Activated CD8-positive, alpha-beta memory T cell treated with anti-CD3 and anti-CD28 coated beads, Interleukin-2, amount 50 U/mL, for 4 hours (primary cell): ENCODE results near the gene ADH7.
"Not testable (repeated sequence)": the region's sequence is repeated elsewhere in the genome, so short reads cannot be mapped to it uniquely, and the experiment has no call there.

ENCODE experiments used
- DNase-seq: peaks from one replicate; pipeline ENCODE4 v3.0.0-alpha.2; 2020

ADH7 gene

DNA sequence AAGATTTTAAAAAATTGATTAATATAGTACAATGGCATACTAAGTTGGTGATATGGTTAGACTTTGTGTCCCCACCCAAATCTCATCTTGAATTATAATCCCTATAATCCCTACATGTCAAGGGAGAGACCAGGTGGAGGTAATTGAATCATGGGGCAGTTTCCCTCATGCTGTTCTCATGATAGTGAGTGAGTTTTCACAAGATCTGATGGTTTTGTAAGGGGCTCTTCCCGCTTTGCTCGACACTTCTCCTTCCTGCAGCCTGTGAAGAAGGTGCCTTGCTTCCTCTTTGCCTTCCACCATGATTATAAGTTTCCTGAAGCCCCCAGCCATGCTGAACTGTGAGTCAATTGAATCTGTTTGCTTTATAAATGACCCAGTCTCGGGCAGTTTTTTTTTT lies 20.2 kb downstream of the ADH7 start:
- DNase-seq = not testable (repeated sequence)

DNA sequence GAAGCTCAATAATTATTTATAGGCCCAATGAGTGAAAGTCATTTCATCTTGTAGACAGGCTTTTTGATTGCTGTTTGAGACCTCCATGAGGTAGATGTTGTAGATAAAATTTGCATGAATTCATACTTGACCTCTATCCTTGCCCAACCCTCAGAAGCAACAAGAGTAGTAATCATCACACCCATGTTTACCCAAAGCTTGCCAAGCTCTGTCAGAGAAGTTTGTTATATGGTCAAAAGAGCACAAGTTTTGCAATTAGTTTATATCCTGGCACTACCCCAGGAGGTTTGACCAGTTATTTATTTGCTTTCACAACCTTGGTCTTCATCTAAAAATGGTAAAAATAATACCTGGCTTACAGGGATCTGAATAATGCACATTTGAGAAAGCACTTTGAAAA lies 20.7 kb downstream of the ADH7 start:
- no peak for DNase-seq

DNA sequence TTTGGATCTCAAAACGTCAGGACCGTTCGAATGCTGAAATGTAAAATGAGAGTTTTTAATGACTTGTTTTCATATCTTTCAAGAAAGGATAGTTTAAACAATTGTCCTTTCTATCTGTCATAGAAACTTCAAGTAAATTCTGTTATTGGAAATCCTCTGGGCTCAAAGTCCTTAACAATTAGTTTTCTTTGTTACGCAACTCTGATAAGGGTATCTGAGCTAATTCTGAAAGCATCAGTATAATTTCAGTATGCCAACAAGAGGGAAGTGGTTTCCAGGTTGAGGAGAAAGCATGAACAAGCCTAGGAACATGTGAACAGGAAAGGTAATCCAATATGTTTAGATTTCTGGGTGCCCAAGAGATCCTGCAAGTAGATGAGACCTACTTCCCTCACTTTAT lies 22.0 kb downstream of the ADH7 start:
- DNase-seq = no peak

DNA sequence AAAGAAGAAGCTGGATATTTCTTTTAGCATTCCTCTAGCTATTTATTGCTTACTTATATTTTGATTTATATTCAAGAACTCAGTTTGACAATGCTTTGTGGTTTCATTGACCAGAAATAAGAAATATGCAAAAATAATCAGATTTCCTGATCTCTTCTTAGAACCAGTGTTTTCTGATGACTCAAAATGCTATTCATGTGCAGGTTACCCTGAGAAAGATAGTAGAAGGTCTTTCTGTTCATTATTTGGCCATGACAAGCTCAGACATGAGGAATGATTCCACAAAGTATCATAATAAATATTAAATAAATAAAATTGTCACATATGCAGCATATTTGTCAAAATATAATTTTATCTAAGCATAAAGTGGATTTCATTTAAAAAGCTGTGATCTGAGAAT lies 24.1 kb downstream of the ADH7 start:
- DNase-seq = no peak

DNA sequence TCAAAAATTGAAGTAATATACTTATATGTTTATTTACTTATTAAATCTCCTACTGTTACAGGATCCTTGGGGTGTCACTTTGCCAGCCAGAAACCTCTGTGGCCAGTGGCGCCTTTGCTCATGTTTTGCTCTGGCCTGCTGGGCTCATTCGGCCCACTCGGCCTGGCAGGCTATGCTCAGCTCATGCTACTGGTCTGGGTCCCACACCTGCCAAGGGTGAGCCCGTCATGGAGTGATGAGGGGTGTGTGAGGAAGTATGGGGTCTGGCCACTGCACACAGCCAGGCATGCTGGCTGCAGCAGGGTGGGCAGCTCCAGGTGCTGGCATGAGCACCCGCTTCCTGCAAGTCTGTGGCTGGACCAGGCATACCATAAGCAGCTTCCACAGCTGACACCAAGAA lies 25.1 kb downstream of the ADH7 start:
- no peak for DNase-seq

DNA sequence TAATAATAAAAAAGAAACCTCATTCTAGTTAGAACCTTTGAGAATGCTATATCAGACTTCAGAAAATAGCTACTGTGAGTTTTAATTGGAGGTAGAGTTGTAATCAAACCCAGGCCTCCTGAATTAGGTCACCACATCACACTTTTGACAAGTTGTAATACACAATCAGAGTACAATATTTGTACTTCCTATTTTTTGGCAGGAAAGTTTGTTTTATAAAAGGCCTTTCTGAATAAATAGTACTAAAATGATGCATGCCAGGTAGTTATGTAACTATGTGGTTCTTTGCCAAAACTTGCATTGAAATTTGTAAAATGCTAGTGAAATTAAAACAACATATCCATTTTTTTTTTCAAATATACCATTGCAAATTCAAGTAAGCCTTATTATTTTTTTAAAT lies 26.8 kb downstream of the ADH7 start:
- DNase-seq = no peak

DNA sequence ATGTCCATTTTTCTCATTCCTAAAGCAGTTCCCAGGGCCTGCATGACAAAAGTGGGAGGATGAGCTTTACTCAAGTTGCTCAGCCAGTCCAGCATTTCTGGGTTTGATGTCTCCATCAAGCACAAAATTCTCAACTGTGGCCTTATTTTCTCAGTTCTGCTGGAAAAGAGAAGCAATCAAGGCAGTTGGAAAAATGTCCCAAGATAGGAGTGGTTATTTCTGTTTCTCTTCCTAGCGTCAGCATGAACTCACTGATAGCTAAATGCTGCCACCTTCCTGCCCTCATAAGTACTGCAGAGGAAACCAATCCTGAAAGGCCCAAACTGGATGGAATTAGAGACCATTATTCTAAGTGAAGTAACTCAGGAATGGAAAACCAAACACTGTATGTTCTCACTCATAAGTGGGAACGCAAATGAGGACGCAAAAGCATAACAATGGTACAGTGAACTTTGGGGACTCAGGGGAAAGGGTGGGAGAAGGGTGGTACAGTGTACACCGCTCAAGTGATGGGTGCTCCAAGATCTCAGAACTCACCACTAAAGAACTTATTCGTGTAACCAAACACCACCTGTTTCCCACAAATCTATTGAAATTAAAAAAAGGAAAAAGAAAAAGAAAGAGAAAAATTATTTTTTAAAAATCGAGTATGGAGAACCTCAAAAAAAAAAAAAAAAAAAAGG lies 29.6 kb downstream of the ADH7 start:
- peak; percentile 59 for DNase-seq

DNA sequence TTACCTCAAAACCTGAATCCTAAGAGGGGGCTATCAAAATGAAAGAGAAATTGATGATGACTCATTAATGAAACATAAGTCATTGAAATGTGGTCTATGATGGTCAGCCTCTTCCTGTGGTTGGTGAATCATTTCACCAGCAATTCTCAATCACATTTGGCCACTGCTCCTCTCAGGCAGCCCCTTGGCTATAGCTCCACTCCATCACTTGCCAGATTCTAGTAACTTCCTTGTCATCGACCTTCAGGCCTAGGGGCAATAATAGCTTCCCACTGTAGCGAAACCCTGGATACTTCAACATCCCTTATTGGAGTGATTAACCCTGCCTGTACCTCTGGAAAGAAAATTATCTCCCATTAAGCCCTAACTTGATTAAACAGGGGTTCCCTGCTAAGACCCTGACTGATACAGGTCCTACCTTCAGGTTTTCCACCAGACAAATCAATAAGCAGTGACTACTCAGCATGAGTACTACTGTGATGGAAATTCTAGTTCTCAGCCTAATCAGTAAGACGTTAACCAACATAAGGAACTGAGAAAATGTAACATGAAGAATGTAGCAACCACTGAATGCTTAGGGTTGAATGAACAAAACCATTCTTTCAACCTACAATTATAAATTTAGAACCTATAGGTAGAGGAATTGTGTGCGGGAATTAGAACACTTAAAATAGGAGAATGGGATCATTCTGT lies 30.4 kb downstream of the ADH7 start:
- DNase-seq = no peak

DNA sequence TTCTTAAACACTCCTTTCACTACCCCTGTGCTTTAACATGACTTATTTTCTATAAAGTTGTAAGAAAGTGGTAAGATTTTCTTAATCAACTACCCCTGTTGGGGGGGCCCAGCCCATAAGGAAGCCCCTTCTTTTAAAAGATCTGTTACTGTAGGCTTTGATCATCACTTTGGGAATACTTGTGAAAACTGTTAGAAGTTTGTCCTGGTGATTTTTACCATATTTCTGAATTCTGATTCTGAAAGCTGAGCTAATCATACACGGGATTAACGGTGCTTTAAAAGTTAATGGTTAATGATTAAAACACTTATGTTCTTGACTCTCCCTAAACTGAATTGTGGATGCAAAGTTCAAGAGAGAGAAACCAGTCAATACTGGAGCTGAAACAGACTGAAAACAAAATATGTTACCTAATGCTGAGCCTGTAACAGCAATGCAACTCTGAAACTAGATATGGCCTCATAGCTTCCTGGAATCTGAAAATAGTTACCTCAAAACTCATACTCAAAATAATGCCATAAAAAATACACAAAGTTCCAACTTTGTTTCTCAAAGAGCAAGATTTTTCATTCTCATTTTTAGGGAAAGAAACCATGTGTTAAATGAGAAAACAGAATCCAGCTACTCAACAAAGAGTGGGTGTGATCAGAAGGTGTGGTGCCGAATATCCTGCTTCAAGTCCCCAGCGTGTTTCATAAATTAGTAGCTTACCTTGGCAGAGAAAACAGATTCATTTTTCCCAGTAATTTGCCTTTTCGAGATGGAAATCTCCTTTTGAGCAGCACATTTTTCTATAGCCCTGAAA lies 31.6 kb downstream of the ADH7 start:
- DNase-seq = no peak

DNA sequence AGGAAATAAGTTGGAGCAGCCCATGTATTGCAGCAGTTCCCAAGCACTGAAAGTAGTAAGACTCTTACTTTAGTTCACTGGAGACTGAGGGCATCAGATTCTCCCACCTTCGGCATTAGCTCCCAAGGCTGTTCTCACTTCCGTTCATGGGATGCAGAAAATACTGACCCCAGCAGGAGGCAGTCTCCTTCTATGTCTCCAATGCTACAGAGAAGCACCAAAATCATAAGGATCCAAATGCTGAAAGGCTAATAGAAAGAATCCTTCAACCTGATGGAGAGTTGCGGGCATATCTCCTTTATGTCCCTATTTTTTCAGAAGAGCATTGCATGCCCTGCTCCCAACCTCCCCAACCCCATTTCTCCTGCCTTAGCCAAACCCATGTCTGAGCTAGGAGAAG lies 32.4 kb downstream of the ADH7 start:
- no peak for DNase-seq

DNA sequence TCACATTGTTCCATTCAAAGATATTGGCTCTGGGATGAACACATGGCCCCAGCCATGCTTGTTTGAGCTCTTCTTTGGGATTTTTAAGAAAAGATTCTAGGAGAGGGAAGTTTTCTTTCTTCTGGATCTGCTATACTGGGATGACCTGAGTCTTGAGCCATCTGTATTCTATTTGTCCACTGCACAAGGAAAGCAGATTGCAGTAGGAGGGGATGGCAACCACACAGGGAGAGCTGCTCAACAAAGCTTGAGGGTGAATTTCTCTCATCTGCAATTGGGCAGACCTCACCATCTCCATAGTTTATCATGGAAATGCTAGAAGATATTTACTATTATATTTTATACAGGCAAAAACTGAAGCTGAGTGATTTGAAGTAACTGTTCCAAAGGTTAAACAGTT lies 34.3 kb downstream of the ADH7 start:
- DNase-seq = no peak

DNA sequence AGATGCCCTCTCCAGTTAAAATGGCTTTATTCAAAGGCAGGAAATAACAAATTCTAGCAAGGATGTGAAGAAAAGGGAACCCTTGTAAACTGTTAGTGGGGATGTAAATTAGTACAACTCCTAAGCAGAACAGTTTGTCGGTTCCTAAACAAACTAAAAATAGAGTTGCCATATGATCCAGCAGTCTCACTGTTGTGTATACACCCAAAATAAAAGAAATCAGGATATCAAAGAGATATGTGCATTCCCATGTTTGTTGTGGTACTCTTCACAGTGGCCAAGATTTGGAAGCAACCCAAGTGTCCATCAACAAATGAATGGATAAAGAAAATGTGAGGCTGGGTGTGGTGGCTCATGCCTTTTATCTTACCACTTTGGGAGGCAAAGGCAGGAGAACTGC lies 36.1 kb downstream of the ADH7 start:
- DNase-seq = no peak

DNA sequence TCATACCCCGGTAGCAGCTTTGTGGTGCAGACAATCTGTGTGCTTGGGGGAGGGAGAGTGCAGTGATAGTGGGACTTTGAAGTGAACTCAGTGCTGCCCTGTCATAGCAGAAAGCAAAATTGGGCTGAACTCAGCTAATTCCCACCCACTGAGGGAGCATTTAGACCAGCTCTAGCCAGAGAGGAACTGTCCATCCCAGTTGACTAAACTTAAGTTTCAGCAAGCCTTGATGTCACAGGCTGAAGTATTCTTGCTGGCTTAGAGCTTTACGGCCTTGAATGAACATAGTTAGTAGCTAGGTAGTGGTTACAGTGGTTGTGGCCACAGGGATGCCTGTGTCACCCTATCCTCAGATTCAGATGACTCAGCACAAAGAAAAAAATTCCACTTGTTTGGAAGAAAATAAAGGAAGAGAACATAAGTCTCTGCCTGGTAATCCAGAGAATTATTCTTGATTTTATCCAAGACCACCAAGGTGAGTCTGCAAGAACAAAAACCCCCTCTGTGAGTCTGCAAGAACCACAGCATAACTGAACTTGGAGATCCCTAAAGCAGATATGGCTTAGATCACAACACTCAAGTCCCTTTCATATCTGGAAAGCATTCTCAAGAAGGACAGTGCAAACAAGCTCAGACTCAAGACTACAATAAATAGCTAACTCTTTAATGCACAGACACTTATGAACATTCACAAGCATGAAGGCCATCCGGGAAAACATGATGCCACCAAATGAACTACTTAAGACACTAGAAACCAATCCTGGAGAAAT lies 39.4 kb downstream of the ADH7 start:
- no peak for DNase-seq

DNA sequence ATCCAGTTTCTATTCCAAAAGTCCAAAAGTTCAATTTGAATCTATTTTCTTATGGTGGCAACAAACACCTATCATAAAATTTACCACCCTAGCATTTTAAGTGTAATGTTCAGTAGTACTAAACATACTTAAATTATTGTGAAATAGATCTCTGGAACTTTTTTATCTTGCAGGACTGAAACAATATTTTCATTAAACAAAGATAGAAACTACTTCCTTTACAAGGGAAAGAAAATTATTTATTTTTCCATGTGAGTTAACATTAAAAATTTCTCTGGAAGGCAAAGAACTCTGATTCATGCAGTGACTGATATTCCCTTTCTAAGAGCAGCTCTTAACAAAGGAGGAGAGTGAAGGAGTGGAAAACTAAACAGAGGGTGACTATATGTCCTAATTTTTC lies 40.2 kb downstream of the ADH7 start:
- no peak for DNase-seq

DNA sequence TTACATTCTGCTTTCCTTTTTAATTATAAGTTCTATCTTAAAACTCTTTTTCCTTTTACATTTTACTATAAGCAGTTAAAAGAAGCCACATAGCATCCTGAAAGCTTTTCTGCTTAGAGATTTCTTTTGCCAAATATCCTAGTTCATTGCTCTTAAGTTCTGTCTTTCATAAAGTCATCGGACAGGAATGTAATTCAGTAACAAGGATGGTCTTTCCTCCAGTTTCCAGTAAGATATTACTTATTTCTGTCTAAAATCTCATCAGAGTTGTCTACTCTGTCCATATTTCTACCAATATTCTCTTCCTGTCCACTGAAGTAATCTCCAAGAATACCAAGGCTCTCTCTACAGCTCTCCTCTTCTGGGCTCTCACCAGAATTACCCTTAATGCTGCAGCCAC lies 45.1 kb downstream of the ADH7 start:
- no peak for DNase-seq

DNA sequence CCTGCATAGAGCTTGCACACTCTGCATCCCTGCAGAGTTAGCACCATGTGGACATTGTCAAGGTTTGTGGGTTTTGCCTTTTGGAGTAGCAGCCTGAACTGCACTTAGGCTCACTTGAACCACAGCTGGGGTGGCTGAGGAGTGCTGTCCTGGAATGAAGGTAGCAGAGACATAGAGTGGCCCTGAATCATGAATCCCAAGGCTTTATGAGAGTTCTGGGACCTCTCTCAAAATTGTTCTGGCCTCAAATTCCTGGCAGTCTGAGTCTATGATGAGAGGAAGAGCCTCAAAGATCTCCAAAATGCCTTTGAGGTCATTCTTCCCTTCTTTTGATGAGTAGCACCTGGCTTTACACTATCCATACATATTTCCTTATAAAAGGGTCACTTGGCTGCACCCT lies 45.5 kb downstream of the ADH7 start:
- no peak for DNase-seq

DNA sequence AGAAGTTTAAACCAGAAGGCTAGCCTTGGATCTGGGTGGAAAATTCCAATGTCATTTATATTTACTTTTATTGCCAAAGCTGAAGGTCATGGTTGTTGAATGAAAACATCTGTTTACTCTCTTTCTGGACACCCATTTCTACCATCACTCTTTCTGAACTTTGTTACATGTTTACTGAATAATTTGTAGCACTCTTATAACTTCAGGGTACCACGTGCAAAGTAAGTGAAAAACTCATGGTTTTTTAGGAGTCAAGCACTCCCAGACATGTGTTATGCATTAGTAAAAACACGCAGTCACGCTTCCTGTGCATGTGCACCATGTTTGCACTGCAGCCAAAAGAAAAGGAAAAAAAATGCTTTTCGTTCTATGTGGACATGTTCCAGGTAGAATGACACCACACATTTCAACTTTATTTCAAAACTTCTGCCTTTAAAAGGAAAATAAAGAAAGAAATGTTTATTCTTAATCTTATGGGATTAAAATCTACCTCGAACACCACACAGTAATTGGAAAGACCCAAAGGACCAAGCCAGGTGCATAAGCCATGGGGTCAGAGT lies 51.2 kb downstream of the ADH7 start:
- DNase-seq = no peak

DNA sequence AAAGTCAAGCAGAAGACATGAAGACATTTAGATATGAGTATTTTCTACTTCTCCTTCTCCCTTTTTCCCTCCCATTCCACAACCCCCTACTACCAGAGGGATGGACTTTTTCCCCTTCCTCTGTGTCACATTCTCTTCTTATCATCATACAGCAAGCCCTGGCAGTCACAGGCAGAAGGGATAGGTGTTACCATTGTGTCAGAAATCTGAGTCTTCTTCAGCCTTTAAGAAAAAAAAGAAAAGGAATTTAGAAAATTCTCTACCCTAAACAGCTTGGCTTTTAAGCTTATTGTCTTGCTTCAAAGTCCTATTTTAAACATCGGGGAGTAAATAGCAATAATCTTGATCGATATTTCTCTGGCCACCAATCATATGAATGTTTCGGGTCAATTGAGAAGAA lies 51.7 kb downstream of the ADH7 start:
- DNase-seq = no peak

DNA sequence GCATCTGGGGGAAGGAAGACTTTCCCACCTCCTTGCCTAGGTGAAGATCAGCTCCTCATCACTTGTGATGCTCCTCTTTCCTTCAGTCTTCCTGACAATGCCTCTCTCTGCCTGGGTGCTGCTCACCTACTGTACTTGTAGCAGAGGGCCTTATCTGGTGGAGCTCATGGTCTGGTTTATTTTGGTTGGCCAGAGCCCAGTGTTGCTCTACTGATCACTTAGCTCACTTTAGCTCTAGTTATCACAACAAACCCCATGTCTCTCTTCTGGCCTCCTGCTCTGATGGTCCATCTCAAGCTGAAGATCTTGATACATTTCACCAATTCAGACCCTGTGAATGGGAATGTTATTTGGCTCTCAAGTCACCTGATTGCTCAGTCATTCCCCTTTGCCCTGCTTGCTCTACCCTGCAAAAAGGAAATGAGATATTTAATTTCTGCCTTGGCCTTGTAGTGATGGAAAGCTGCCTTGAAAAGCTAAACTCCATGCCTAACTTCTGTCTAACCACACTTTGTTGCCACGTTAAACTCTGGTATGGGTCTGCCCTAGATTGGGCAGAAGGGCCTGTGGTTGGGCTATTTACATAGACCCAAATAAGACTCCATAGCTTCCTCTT lies 52.3 kb downstream of the ADH7 start:
- no peak for DNase-seq

DNA sequence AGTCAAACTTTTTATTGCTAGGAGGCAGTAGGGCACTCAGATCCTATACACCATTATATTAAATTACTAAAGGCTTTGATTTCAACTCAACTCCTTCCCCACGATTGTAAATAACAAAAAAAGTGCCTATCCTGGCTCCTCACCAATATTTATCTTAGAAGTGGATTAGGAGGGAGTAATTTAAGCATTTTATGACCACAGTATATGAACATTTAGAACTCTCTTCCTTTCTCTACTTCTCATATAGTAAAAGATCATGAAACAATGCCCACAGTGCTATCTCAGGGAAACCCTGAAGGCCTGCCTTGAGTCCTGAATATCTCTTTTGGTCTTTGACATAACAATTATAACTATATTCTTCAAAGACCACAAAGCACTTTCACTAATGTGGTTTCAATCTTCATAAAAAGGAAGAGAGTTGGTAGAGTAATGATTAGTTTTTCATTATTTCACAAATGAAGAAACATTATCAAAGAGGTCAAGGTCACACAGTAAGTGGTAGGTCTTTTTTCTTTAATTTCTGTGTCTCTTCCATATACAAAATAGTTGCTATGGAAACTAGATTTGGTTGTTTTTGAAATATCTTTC lies 53.5 kb downstream of the ADH7 start:
- no peak for DNase-seq

DNA sequence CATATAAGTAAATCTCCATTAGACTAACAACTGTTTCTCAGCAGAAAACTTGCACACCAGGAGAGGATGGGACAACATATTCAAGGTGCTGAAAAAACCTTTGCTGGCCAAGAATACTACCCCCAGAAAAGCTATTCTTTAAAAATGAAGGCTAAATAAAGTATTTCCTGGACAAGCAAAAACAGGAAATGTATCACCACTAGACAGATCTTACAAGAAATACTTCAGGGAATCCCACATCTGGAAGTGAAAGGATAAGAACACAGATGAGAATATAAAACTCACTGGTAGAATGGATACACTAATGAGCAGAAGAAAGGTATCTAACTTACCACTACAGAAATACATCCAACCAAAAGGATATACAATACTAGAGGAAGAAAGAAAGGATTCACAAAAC lies 55.6 kb downstream of the ADH7 start:
- DNase-seq = no peak

DNA sequence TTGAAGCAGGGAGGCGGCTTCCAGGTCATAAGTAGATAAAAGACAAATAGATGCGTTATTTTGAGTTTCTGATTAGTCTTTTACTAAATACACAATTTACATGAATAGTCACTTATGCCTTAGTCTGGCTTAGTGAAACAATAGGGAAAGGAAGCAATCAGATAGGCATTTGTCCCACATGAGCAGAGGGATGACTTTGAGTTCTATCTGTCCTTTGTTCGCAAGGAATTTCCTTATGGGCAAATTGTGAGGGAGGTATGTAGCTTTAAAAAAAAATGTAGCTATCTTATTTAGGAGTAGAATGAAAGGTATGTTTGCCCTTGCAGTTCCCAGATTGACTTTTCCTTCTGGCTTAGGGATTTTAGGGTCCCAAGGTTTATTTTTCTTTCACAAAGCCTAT lies 56.3 kb downstream of the ADH7 start:
- DNase-seq = no peak
